PC-3 (cell line): ENCODE data around the gene ATF1.

Experiments used
- CTCF ChIP-seq: fragments of 300-600 bp; sonication (generic); conservative IDR thresholded peaks from 2 replicates; pipeline ENCODE4 v1.5.1; 2017; ENCODE audit warnings: antibody characterized with exemption, low read depth, mild to moderate bottlenecking, low read length
- EZH2 ChIP-seq: fragments of 300-600 bp; sonication (generic); IDR thresholded peaks from one replicate; pipeline ENCODE4 v1.6.1; 2017; ENCODE audit warnings: antibody characterized with exemption, mild to moderate bottlenecking, low read length; ENCODE audit not compliant: unreplicated experiment
- EZH2phosphoT487 ChIP-seq: fragments of 300-600 bp; sonication (generic); IDR thresholded peaks from 2 replicates; pipeline ENCODE4 v1.6.1; 2018; ENCODE audit warnings: mild to moderate bottlenecking, antibody characterized with exemption, low read length, borderline replicate concordance

- no peak for TF ChIP-seq CTCF
- no peak for TF ChIP-seq EZH2phosphoT487
- no peak for TF ChIP-seq EZH2
These were observed at the start of gene ATF1 for GRCh38 chr12:50763639-50764285.
